ENCODE results near the gene ASF1B.
A peak's percentile ranks its signal among the peaks of the same experiment; 100 is the strongest.

GRCh38 chr19:14080887-14081796, 55.2 kb downstream of the ASF1B start:
- TF ChIP-seq, protein P1, sequence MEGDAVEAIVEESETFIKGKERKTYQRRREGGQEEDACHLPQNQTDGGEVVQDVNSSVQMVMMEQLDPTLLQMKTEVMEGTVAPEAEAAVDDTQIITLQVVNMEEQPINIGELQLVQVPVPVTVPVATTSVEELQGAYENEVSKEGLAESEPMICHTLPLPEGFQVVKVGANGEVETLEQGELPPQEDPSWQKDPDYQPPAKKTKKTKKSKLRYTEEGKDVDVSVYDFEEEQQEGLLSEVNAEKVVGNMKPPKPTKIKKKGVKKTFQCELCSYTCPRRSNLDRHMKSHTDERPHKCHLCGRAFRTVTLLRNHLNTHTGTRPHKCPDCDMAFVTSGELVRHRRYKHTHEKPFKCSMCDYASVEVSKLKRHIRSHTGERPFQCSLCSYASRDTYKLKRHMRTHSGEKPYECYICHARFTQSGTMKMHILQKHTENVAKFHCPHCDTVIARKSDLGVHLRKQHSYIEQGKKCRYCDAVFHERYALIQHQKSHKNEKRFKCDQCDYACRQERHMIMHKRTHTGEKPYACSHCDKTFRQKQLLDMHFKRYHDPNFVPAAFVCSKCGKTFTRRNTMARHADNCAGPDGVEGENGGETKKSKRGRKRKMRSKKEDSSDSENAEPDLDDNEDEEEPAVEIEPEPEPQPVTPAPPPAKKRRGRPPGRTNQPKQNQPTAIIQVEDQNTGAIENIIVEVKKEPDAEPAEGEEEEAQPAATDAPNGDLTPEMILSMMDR (IDR thresholded peaks at IDR 0.05), result peak in 2 of 3 experiments; percentile 7 to 26
- peak; percentile 95 to 100 for TF ChIP-seq POLR2AphosphoS5 (IDR thresholded peaks at IDR 0.05; ENCODE audit: insufficient read depth in 1 of 2, low read depth in 1 of 2)
